ENCODE measurements around the gene GRK6.

Gene GRK6

DNA sequence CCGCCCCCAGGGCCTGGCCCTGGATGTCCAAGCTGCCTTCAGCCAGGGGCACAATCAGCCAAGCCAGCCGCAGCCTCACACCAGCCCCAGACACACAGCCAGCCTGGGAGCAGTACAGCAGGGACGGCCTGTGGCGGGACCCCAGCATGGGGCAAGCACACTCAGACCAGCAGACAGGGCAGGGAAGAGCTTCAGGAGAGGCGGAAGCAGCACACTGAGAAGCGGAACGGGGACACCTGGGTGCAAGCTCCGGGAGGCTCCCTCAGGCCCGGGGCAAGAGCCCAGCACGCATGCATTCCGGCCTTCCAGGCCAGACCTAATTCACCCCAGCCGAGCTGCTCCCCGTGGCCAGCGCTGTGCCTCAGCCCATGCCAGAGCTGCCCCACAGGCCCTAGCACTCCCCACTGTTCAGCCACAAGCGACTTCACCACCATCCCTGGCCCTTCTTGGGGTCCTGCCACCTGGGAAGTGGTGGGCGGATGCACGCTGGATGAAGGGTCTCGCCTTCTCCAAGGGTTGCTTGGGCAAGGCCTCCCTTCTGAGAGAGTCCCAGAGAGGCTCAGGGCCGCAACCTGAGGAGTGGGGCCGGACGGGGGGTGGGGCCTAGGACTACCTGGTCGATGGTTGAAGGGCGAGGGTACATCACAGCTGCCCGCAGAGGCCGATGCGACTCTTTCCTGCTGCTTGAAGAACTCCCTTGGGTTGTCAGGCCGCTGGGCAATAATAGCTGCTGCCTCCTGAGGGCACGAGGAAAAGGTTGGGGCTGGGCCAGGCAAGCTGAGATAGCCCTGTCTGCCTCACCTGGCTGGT lies 33.5 kb downstream of the GRK6 start:
- H3K4me2 ChIP-seq (ENCODE audit: low read length): no peak overlapping the region
- peaks cover 23% of the 10 kb centered on the region for H3K4me1 ChIP-seq (ENCODE audit: control insufficient read depth, insufficient read depth, low read length)
- no peak overlapping the region for H3K4me3 ChIP-seq (ENCODE audit: low read length)
- no peaks in the 10 kb centered on the region for H3K27me3 ChIP-seq (ENCODE audit: control insufficient read depth, insufficient read depth, low read length)
- H3K36me3 ChIP-seq (ENCODE audit: insufficient read depth, low read length): peaks cover 56% of the 10 kb centered on the region
- no peaks in the 10 kb centered on the region for H3K9me3 ChIP-seq (replicated peaks; ENCODE audit: low read length)
- no peak overlapping the region for H3K9ac ChIP-seq (ENCODE audit: low read depth, low read length)

GRCh38 chr5:177462021-177462670 lies 35.7 kb downstream of the GRK6 start:
- H3K9ac ChIP-seq (ENCODE audit: low read depth, low read length): no peak overlapping the region
- H3K27me3 ChIP-seq (ENCODE audit: control insufficient read depth, insufficient read depth, low read length): no peaks in the 10 kb centered on the region
- no peak overlapping the region for H3K4me3 ChIP-seq (ENCODE audit: low read length)
- H3K9me3 ChIP-seq (replicated peaks; ENCODE audit: low read length): peaks cover 4% of the 10 kb centered on the region
- peaks cover 3% of the 10 kb centered on the region for H3K4me1 ChIP-seq (ENCODE audit: control insufficient read depth, insufficient read depth, low read length)
- H3K4me2 ChIP-seq (ENCODE audit: low read length): no peak overlapping the region
- H3K36me3 ChIP-seq (ENCODE audit: insufficient read depth, low read length): peaks cover 70% of the 10 kb centered on the region

GRCh38 chr5:177465044-177465443 lies 38.6 kb downstream of the GRK6 start:
- Histone ChIP-seq H3K9ac (ENCODE audit: low read depth, low read length) (no peak overlapping the region), H3K27me3 (ENCODE audit: control insufficient read depth, insufficient read depth, low read length) (no peaks in the 10 kb centered on the region), H3K4me2 (ENCODE audit: low read length) (no peak overlapping the region), H3K9me3 (replicated peaks; ENCODE audit: low read length) (peaks cover 4% of the 10 kb centered on the region), H3K4me1 (ENCODE audit: control insufficient read depth, insufficient read depth, low read length) (peaks cover 17% of the 10 kb centered on the region), H3K4me3 (ENCODE audit: low read length) (no peak overlapping the region), H3K36me3 (ENCODE audit: insufficient read depth, low read length) (peaks cover 62% of the 10 kb centered on the region)

- peaks cover 59% of the 10 kb centered on the region for H3K36me3 ChIP-seq (ENCODE audit: insufficient read depth, low read length)
- no peak overlapping the region for H3K9ac ChIP-seq (ENCODE audit: low read depth, low read length)
- peaks cover 4% of the 10 kb centered on the region for H3K9me3 ChIP-seq (replicated peaks; ENCODE audit: low read length)
- H3K27me3 ChIP-seq (ENCODE audit: control insufficient read depth, insufficient read depth, low read length): no peaks in the 10 kb centered on the region
- H3K4me3 ChIP-seq (ENCODE audit: low read length): no peak overlapping the region
- peaks cover 35% of the 10 kb centered on the region for H3K4me1 ChIP-seq (ENCODE audit: control insufficient read depth, insufficient read depth, low read length)
- H3K4me2 ChIP-seq (ENCODE audit: low read length): no peak overlapping the region
Observed at GRCh38 chr5:177466861-177467260, 40.4 kb downstream of the GRK6 start.

DNA sequence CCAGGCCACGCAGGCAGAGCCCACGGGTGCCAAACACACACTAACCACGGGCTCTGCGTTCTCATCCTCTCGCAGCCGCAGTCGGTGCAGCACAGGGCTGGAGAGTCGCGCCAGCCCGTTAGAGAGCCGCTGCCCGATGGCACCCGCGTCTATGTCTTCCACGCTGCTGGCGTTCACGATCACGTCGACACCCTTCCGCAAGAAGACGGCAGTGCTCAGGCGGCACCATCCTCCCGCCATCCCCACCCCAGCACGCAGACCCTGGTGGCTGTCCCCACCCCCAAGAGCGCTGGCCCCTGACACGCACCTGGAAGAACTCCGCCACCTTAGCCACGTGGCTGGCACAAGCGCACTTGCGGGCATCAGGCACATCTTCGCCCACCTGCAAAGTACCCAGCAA lies 41.0 kb downstream of the GRK6 start:
- H3K9me3 ChIP-seq (replicated peaks; ENCODE audit: low read length): peaks cover 4% of the 10 kb centered on the region
- H3K4me2 ChIP-seq (ENCODE audit: low read length): no peak overlapping the region
- no peak overlapping the region for H3K9ac ChIP-seq (ENCODE audit: low read depth, low read length)
- peaks cover 40% of the 10 kb centered on the region for H3K4me1 ChIP-seq (ENCODE audit: control insufficient read depth, insufficient read depth, low read length)
- no peak overlapping the region for H3K4me3 ChIP-seq (ENCODE audit: low read length)
- peaks cover 55% of the 10 kb centered on the region for H3K36me3 ChIP-seq (ENCODE audit: insufficient read depth, low read length)
- H3K27me3 ChIP-seq (ENCODE audit: control insufficient read depth, insufficient read depth, low read length): no peaks in the 10 kb centered on the region

DNA sequence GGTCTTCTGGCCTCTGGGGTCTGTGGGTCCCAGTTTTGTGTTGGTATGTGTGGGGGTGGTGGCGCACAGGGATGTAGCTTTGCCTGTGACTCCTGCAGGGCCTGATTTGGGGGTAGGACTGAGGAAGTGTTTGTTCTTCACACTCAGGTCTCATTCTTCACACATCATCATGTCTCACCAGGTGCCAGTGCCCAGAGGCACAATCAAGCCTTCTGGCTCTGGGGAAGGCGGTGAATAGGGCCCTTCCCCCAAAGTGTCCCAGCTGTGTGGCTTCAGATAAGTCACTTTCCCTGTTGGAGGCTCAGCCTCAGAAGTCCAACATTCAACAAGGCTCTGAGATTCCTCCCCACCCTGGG lies 41.8 kb downstream of the GRK6 start:
- Histone ChIP-seq H3K36me3 (ENCODE audit: insufficient read depth, low read length) (peaks cover 49% of the 10 kb centered on the region), H3K27me3 (ENCODE audit: control insufficient read depth, insufficient read depth, low read length) (no peaks in the 10 kb centered on the region), H3K9me3 (replicated peaks; ENCODE audit: low read length) (peaks cover 4% of the 10 kb centered on the region)

GRCh38 chr5:177468685-177469628 lies 42.5 kb downstream of the GRK6 start:
- no peak overlapping the region for H3K9ac ChIP-seq (ENCODE audit: low read depth, low read length)
- peaks cover 40% of the 10 kb centered on the region for H3K4me1 ChIP-seq (ENCODE audit: control insufficient read depth, insufficient read depth, low read length)
- H3K4me2 ChIP-seq (ENCODE audit: low read length): no peak overlapping the region
- no peak overlapping the region for H3K4me3 ChIP-seq (ENCODE audit: low read length)
- peaks cover 4% of the 10 kb centered on the region for H3K9me3 ChIP-seq (replicated peaks; ENCODE audit: low read length)
- H3K36me3 ChIP-seq (ENCODE audit: insufficient read depth, low read length): peaks cover 44% of the 10 kb centered on the region
- H3K27me3 ChIP-seq (ENCODE audit: control insufficient read depth, insufficient read depth, low read length): no peaks in the 10 kb centered on the region

More for the DNA sequence above, 41.8 kb downstream of the GRK6 start:
- Histone ChIP-seq H3K9ac (ENCODE audit: low read depth, low read length) (no peak overlapping the region), H3K4me2 (ENCODE audit: low read length) (no peak overlapping the region), H3K4me1 (ENCODE audit: control insufficient read depth, insufficient read depth, low read length) (peaks cover 40% of the 10 kb centered on the region), H3K4me3 (ENCODE audit: low read length) (no peak overlapping the region)

DNA sequence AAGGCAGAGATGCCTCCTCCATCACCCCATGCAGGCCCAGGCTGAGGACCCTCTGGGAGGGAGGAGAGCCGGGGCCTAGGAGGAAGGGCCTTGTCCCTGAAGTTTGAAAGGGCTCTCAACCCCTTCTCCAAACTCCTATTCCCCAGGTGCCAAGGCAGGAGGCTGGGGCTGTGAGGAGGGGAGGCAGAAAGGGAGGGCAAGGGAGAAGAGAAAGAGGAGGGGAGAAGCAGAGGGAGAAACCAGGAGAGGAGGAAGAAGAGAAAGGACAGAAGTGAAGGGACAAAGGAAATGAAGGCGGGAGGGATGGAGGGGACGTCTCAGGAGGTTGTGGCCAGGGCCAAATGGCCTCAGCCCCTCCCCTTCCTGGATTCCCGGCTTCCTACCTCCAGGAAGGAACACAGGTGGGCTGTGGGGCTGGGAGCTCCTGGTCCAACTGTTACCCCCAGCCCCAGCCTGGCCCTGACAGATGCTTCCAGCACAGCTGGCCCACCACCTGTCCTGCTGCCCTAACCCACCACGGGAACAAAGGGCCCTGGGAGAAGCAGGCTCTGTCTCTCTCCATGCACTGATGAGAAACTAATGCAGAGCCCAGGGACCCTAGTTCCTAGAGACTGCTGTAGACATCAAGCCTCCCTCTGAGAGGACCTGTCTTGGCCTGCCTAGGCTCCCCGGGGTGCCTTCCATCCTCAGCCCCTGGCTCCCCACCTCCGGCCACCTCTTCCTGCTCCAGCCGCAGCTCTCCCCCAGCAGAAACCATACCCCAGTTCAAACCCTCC lies 43.5 kb downstream of the GRK6 start:
- Histone ChIP-seq H3K27me3 (ENCODE audit: control insufficient read depth, insufficient read depth, low read length) (no peaks in the 10 kb centered on the region), H3K9me3 (replicated peaks; ENCODE audit: low read length) (peaks cover 4% of the 10 kb centered on the region), H3K4me2 (ENCODE audit: low read length) (peak overlapping the region; percentile 98), H3K4me1 (ENCODE audit: control insufficient read depth, insufficient read depth, low read length) (peaks cover 40% of the 10 kb centered on the region), H3K4me3 (ENCODE audit: low read length) (no peak overlapping the region), H3K9ac (ENCODE audit: low read depth, low read length) (no peak overlapping the region), H3K36me3 (ENCODE audit: insufficient read depth, low read length) (peaks cover 44% of the 10 kb centered on the region)

- peak overlapping the region; percentile 98 for H3K4me2 ChIP-seq (ENCODE audit: low read length)
- no peaks in the 10 kb centered on the region for H3K27me3 ChIP-seq (ENCODE audit: control insufficient read depth, insufficient read depth, low read length)
- peak overlapping the region; percentile 92 for H3K4me3 ChIP-seq (ENCODE audit: low read length)
- no peaks in the 10 kb centered on the region for H3K9me3 ChIP-seq (replicated peaks; ENCODE audit: low read length)
- peaks cover 40% of the 10 kb centered on the region for H3K4me1 ChIP-seq (ENCODE audit: control insufficient read depth, insufficient read depth, low read length)
- no peak overlapping the region for H3K9ac ChIP-seq (ENCODE audit: low read depth, low read length)
- H3K36me3 ChIP-seq (ENCODE audit: insufficient read depth, low read length): peaks cover 33% of the 10 kb centered on the region
Observed at GRCh38 chr5:177470759-177471536, 44.5 kb downstream of the GRK6 start.

GRCh38 chr5:177471610-177472356 lies 45.3 kb downstream of the GRK6 start:
- Histone ChIP-seq H3K4me3 (ENCODE audit: low read length) (peak overlapping the region; percentile 92), H3K27me3 (ENCODE audit: control insufficient read depth, insufficient read depth, low read length) (no peaks in the 10 kb centered on the region), H3K4me1 (ENCODE audit: control insufficient read depth, insufficient read depth, low read length) (peaks cover 43% of the 10 kb centered on the region), H3K4me2 (ENCODE audit: low read length) (peak overlapping the region; percentile 98), H3K36me3 (ENCODE audit: insufficient read depth, low read length) (peaks cover 25% of the 10 kb centered on the region), H3K9ac (ENCODE audit: low read depth, low read length) (peak overlapping the region; percentile 86), H3K9me3 (replicated peaks; ENCODE audit: low read length) (no peaks in the 10 kb centered on the region)

Measured in skeletal muscle satellite cell (primary cell).